ENCODE data around the gene PSMD3. TPM values are rescaled to one million over a fixed set of nuclear protein-coding genes. Genes with fewer than 3 reads are reported as not detected.

PSMD3 gene
- total RNA-seq, 1 donor from 2014 or later: 88.0 TPM

- intact Hi-C loops (cut with DNase I): loop anchor here (5.0 kb wide), 1 partner anchor 151 kb away; no protein-coding TSS in a partner anchor
- peak; percentile 30 for DNase-seq
- no peak for ATAC-seq (ENCODE audit: poor library complexity)
Measured at GRCh38 chr17:40015998-40016985, 35.7 kb downstream of the PSMD3 start.

GRCh38 chr17:40017422-40018080, 36.9 kb downstream of the PSMD3 start:
- intact Hi-C loops (cut with DNase I): loop anchor here (5.0 kb wide), 1 partner anchor 150 kb away; no protein-coding TSS in a partner anchor
- ATAC-seq (ENCODE audit: poor library complexity) (no peak), DNase-seq (peak; percentile 64)

- intact Hi-C loops (cut with DNase I): loop anchor here (5.0 kb wide), 1 partner anchor 149 kb away; no protein-coding TSS in a partner anchor
- peak; percentile 28 for ATAC-seq (ENCODE audit: poor library complexity)
Measured at GRCh38 chr17:40018211-40019121, 37.9 kb downstream of the PSMD3 start.

GRCh38 chr17:40019140-40019991, 38.8 kb downstream of the PSMD3 start:
- intact Hi-C loops (cut with DNase I): loop anchor here (5.0 kb wide), 1 partner anchor 148 kb away; no protein-coding TSS in a partner anchor
- ATAC-seq (ENCODE audit: poor library complexity) (no peak), DNase-seq (peak; percentile 47)

More at GRCh38 chr17:40018211-40019121, 37.9 kb downstream of the PSMD3 start:
- DNase-seq: peak; percentile 68

GRCh38 chr17:40020146-40020545, 39.5 kb downstream of the PSMD3 start:
- no peak for ATAC-seq (ENCODE audit: poor library complexity)
- intact Hi-C loops (cut with DNase I): no loop called here
- peak; percentile 26 for DNase-seq

GRCh38 chr17:40021451-40021971, 40.9 kb downstream of the PSMD3 start:
- intact Hi-C loops (cut with DNase I): no loop called here
- no peak for ATAC-seq (ENCODE audit: poor library complexity)
- DNase-seq: no peak

GRCh38 chr17:40022497-40022896, 41.9 kb downstream of the PSMD3 start:
- DNase-seq: no peak
- intact Hi-C loops (cut with DNase I): no loop called here
- no peak for ATAC-seq (ENCODE audit: poor library complexity)

- intact Hi-C loops (cut with DNase I): no loop called here
- DNase-seq (no peak), ATAC-seq (ENCODE audit: poor library complexity) (no peak)
Measured at GRCh38 chr17:40022961-40023541, 42.4 kb downstream of the PSMD3 start.

- ATAC-seq (ENCODE audit: poor library complexity): no peak
- intact Hi-C loops (cut with DNase I): no loop called here
- peak; percentile 64 for DNase-seq
Measured at GRCh38 chr17:40023590-40024292, 43.1 kb downstream of the PSMD3 start.

- no peak for ATAC-seq (ENCODE audit: poor library complexity)
- intact Hi-C loops (cut with DNase I): no loop called here
- no peak for DNase-seq
Measured at GRCh38 chr17:40024901-40025300, 44.3 kb downstream of the PSMD3 start.

- DNase-seq (no peak), ATAC-seq (ENCODE audit: poor library complexity) (no peak)
- intact Hi-C loops (cut with DNase I): no loop called here
Measured at GRCh38 chr17:40025559-40025958, 45.0 kb downstream of the PSMD3 start.

- no peak for DNase-seq
- no peak for ATAC-seq (ENCODE audit: poor library complexity)
- intact Hi-C loops (cut with DNase I): no loop called here
Measured at GRCh38 chr17:40025991-40026815, 45.6 kb downstream of the PSMD3 start.

GRCh38 chr17:40026816-40027613, 46.4 kb downstream of the PSMD3 start:
- peak; percentile 83 for DNase-seq
- peak; percentile 95 for ATAC-seq (ENCODE audit: poor library complexity)
- intact Hi-C loops (cut with DNase I): no loop called here

- ATAC-seq (ENCODE audit: poor library complexity): no peak
- intact Hi-C loops (cut with DNase I): no loop called here
- no peak for DNase-seq
Measured at GRCh38 chr17:40027614-40028012, 47.0 kb downstream of the PSMD3 start.

- intact Hi-C loops (cut with DNase I): no loop called here
- DNase-seq: no peak
- no peak for ATAC-seq (ENCODE audit: poor library complexity)
Measured at GRCh38 chr17:40028595-40028994, 48.0 kb downstream of the PSMD3 start.
